Activated CD8-positive, alpha-beta memory T cell treated with anti-CD3 and anti-CD28 coated beads, Interleukin-2, amount 50 U/mL, for 48 hours (primary cell): ENCODE measurements around the gene DBNDD1.
"Not testable (repeated sequence)": the region's sequence is repeated elsewhere in the genome, so short reads cannot be mapped to it uniquely, and the experiment has no call there.

Experiments
- DNase-seq: peaks from one replicate; pipeline ENCODE4 v3.0.0-alpha.2; 2020

The DBNDD1 gene

GRCh38 chr16:89986600-89986999 is 32.7 kb downstream of the DBNDD1 start:
- DNase-seq: no peak

GRCh38 chr16:89985219-89985618 is 34.0 kb downstream of the DBNDD1 start:
- DNase-seq: no peak

- no peak for DNase-seq
Measured at GRCh38 chr16:89984216-89984615, 35.0 kb downstream of the DBNDD1 start.

- DNase-seq: no peak
Measured at GRCh38 chr16:89983536-89983935, 35.7 kb downstream of the DBNDD1 start.

GRCh38 chr16:89982318-89982717 is 36.9 kb downstream of the DBNDD1 start:
- no peak for DNase-seq

- DNase-seq: no peak
Measured at GRCh38 chr16:89981414-89981813, 37.8 kb downstream of the DBNDD1 start.

- no peak for DNase-seq
Measured at GRCh38 chr16:89974870-89975269, 44.4 kb downstream of the DBNDD1 start.

GRCh38 chr16:89973654-89974335 is 45.5 kb downstream of the DBNDD1 start:
- no peak for DNase-seq

- DNase-seq: no peak
Measured at GRCh38 chr16:89973235-89973634, 46.0 kb downstream of the DBNDD1 start.

GRCh38 chr16:89972244-89973234 is 46.7 kb downstream of the DBNDD1 start:
- peak; percentile 98 for DNase-seq

GRCh38 chr16:89971495-89972243 is 47.6 kb downstream of the DBNDD1 start:
- no peak for DNase-seq

GRCh38 chr16:89969741-89970410 is 49.4 kb downstream of the DBNDD1 start:
- DNase-seq: no peak

- not testable (repeated sequence) for DNase-seq
Measured at GRCh38 chr16:89968074-89968473, 51.2 kb downstream of the DBNDD1 start.

- not testable (repeated sequence) for DNase-seq
Measured at GRCh38 chr16:89967436-89967835, 51.8 kb downstream of the DBNDD1 start.

- no peak for DNase-seq
Measured at GRCh38 chr16:89966756-89967155, 52.5 kb downstream of the DBNDD1 start.

GRCh38 chr16:89965447-89966225 is 53.6 kb downstream of the DBNDD1 start:
- DNase-seq: no peak

GRCh38 chr16:89964201-89964600 is 55.1 kb downstream of the DBNDD1 start:
- DNase-seq: no peak

GRCh38 chr16:89962754-89963498 is 56.3 kb downstream of the DBNDD1 start:
- no peak for DNase-seq

GRCh38 chr16:89961920-89962319 is 57.3 kb downstream of the DBNDD1 start:
- DNase-seq: no peak

- no peak for DNase-seq
Measured at GRCh38 chr16:89960966-89961365, 58.3 kb downstream of the DBNDD1 start.

- DNase-seq: no peak
Measured at GRCh38 chr16:89958596-89958995, 60.7 kb downstream of the DBNDD1 start.
